Epithelial cell of proximal tubule (primary cell): ENCODE results near the gene REXO5. TPM values are rescaled to one million over a fixed set of nuclear protein-coding genes. Genes with fewer than 3 reads are reported as not detected.

Experiments used
- DNase-seq: peaks from one replicate; pipeline ENCODE4 v3.0.0-alpha.2; 2011; ENCODE audit warnings: low read depth
- H3K4me3 ChIP-seq: 2 replicates; pipeline ENCODE4 v1.5.1; 2011; ENCODE audit warnings: low read depth, mild to moderate bottlenecking, low read length
- total RNA-seq: library from RNA; depleted of rRNA; stranded (reverse); fragments of >200 nt; gene quantifications from 2 replicates; pipeline ENCODE4 v1.2.3, GENCODE V29; 2015
- TF ChIP-seq, protein P1 (sequence below): conservative IDR thresholded peaks from 2 replicates; pipeline ENCODE4 v1.5.1; 2012; ENCODE audit warnings: low read depth, mild to moderate bottlenecking, low read length

REXO5 gene
- total RNA-seq, 1 donor from 2014 or later, result 6.5 TPM

DNA sequence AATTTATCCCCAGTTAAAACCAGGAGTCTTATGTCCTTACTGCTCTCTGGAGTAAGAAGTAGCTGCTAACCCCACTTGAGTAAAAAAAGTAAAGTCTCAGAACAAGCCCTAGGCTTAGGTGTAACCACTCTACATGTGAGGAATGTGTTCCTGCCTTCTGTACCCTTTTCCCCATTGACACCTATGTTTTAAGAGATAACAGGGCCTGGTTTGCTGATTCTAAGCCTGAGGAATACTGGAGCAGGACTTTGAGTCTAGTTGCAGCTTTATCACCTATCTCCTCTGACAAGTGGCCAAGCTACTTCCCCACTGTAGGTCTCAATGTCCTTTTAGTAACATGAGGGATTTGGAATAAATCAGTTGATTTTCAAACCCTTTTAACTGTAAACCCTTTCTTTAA lies 40.2 kb downstream of the REXO5 start:
- DNase-seq, result no peak
- TF ChIP-seq, protein P1, sequence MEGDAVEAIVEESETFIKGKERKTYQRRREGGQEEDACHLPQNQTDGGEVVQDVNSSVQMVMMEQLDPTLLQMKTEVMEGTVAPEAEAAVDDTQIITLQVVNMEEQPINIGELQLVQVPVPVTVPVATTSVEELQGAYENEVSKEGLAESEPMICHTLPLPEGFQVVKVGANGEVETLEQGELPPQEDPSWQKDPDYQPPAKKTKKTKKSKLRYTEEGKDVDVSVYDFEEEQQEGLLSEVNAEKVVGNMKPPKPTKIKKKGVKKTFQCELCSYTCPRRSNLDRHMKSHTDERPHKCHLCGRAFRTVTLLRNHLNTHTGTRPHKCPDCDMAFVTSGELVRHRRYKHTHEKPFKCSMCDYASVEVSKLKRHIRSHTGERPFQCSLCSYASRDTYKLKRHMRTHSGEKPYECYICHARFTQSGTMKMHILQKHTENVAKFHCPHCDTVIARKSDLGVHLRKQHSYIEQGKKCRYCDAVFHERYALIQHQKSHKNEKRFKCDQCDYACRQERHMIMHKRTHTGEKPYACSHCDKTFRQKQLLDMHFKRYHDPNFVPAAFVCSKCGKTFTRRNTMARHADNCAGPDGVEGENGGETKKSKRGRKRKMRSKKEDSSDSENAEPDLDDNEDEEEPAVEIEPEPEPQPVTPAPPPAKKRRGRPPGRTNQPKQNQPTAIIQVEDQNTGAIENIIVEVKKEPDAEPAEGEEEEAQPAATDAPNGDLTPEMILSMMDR, result no peak
- no peak overlapping the region for H3K4me3 ChIP-seq

DNA sequence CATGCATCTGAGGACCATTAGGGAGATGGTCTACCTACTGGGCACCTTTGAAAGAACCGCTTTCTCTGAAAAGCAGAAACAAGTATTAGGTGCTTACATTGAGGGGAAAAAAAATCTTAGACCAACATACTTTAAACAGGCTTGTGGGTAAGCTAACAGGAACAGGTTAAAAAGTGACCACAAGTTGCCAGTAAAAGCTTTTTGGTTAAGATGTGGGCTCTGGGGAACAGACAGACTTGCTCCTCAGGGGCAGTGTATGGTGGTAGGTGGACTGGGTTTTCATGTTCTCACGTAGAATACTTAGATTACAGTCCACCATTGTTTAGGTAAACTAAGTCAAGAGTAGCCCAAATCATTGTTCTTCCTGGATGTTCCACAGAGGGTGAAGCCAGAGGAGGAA lies 41.2 kb downstream of the REXO5 start:
- TF ChIP-seq, protein P1, result no peak
- DNase-seq, result no peak
- H3K4me3 ChIP-seq, result no peak overlapping the region

DNA sequence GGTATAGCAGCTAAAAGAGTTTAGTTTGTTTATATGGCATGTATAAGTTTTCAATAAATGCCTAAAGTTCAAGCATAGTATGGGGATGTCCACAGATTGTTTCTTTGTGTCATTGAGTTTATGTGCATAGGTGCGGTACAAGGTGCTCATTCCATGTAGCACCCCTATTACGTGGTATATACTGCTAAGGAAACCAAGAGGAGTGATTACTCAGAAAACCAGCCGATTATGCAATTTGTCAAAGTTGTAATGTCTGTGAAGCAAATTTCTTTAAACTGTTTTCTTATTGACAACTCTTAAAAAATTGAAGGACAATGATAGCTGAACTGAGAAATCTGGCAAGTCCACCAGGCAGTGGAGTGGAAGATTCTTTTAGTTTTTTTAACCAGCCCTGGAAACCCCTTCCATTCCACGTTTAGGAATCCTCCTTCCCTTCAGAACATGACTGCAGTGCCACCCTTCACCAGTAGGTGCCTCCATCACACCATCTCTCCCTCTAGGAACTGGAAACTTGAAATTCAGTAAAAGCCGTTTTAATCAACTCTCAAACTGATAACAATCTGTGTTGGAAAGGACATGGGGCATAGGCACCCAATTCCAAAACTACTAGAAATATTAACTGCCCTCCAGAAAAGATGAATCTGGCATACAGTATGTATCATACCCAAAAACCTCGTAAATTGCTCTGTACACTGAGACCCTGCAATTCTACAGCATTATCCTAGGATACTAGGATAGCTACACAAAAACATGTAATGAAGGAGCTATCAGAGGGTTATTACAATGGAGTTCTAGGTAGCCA lies 43.5 kb downstream of the REXO5 start:
- no peak for DNase-seq

DNA sequence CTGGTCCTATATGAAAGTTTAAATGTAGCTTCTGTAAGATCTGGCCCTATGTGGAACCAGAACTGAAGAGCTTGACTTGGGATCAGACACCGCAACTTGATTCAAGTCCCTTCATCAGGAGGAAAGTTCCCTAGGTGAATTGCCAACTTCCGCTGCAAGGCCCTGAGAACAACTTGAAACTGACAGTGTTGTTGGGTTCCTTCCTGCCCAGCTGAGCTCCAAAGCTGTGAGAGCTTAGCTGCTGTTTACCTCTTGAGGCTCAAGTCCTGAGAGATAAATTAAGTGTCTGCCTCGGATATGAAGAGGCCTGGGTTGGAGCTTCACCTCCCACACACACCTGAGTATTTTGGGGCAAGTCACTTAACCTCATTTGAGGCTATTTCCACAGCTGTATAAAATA lies 44.7 kb downstream of the REXO5 start:
- H3K4me3 ChIP-seq, result no peak overlapping the region
- TF ChIP-seq, protein P1, result no peak
- DNase-seq, result no peak

More for the DNA sequence above, 43.5 kb downstream of the REXO5 start:
- no peak overlapping the region for H3K4me3 ChIP-seq
- TF ChIP-seq, protein P1, result peak; percentile 100

DNA sequence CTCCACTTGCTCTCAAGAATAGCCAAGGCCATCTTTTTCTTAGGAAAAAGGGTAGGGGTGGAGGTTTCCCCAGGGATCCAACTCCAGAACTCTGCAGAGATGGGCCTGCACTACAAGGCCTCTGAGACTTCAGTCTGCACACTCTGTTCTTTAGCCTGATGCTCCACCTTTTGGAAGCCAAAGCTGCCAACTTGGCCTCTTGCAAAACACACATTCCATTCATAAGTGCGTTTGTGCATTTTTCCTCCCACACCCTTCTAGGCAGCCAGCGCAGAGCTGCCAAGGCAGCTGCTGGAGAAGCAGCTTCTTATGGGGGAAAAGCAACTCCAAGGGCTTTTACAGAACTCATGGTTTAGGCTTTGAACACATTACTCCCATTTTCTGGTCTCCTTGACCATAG lies 45.3 kb downstream of the REXO5 start:
- TF ChIP-seq, protein P1, result no peak
- DNase-seq, result peak; percentile 42
- no peak overlapping the region for H3K4me3 ChIP-seq

DNA sequence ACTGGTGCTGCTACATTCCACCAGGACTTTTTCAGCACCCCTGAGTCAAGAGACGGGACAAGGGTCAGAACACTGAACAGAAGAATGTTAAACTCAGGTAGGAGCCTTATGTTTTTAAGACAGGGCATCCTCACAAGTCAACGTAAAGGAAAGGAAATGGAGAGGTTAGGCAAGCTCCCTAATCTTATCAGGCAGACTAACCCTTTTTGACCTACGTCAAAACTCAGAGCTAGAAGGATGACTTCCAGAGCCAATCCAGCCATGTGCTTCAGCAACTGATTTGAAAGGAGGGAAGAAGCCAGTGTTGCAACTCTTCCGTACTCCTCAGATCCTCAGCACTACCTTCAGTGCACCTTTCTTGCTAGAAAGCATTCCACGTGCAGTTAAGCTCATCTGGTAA lies 46.8 kb downstream of the REXO5 start:
- DNase-seq, result no peak
- H3K4me3 ChIP-seq, result no peak overlapping the region

More for the DNA sequence above, 46.8 kb downstream of the REXO5 start:
- TF ChIP-seq, protein P1, result no peak
